H1 (cell line): ENCODE measurements around the gene PAX5. TPM values are rescaled to one million over a fixed set of nuclear protein-coding genes. Genes with fewer than 3 reads are reported as not detected.

ENCODE experiments used
- CTCF ChIA-PET: fragments of 300-600 bp; sonication (Branson Sonifier 250); formaldehyde crosslinking; loops from one replicate; lab custom pipeline; 2021; ENCODE audit not compliant: partially characterized antibody; lab: Charles Lee
- POLR2A ChIA-PET: fragments of 300-600 bp; sonication (Branson Sonifier 250); formaldehyde crosslinking; loops from one replicate; lab custom pipeline; 2021; ENCODE audit warnings: inconsistent platforms; ENCODE audit not compliant: partially characterized antibody; lab: Charles Lee
- DNase-seq, 2 experiments: peaks; one replicate each; pipeline versions ENCODE4 v3.0.0 to v3.0.0-alpha.2; 2010 to 2022; ENCODE audit warnings: low spot score in 2 of 2, low read depth in 1 of 2, mixed read lengths in 1 of 2
- FAIRE-seq: peaks from 2 replicates; lab custom pipeline; 2011; peaks lifted over from hg19 to GRCh38; lab: Jason Lieb, UNC
- H2AFZ ChIP-seq: 2 replicates; pipeline ENCODE4 v1.8.1; 2012; ENCODE audit warnings: low read length, inconsistent platforms
- H2AK5ac ChIP-seq: 2 replicates; pipeline ENCODE4 v1.6.1; 2013; ENCODE audit warnings: low read depth, low read length
- H2BK120ac ChIP-seq: replicated peaks from 2 replicates; pipeline ENCODE3; 2013; ENCODE audit warnings: low read depth, low read length, inconsistent platforms
- H2BK12ac ChIP-seq: 2 replicates; pipeline ENCODE4 v1.6.1; 2013; ENCODE audit warnings: low read depth, low read length
- H2BK15ac ChIP-seq: 2 replicates; pipeline ENCODE4 v1.6.1; 2013; ENCODE audit warnings: low read length
- H2BK20ac ChIP-seq: 2 replicates; pipeline ENCODE4 v1.6.1; 2013; ENCODE audit warnings: low read length
- H2BK5ac ChIP-seq: 2 replicates; pipeline ENCODE4 v1.6.1; 2013; ENCODE audit warnings: low read depth, low read length
- H3K14ac ChIP-seq: 2 replicates; pipeline ENCODE4 v1.6.1; 2013; ENCODE audit warnings: inconsistent platforms; ENCODE audit not compliant: insufficient read length
- H3K18ac ChIP-seq: 2 replicates; pipeline ENCODE4 v1.6.1; 2013; ENCODE audit warnings: low read length; ENCODE audit errors: extremely low read depth
- H3K23ac ChIP-seq: 2 replicates; pipeline ENCODE4 v1.6.1; 2013; ENCODE audit warnings: inconsistent platforms; ENCODE audit not compliant: insufficient read length
- H3K23me2 ChIP-seq: 2 replicates; pipeline ENCODE4 v1.6.1; 2013; ENCODE audit warnings: low read depth, low read length
- H3K27ac ChIP-seq: 2 replicates; pipeline ENCODE4 v1.6.1; 2011; ENCODE audit warnings: low read depth, low read length, inconsistent platforms
- H3K27me3 ChIP-seq, 4 experiments: replicated peaks in 1 of 4; 1 replicate in 1 of 4; 2 replicates in 3 of 4; pipeline versions ENCODE4 v1.6.1 to v1.8.1; 2011 to 2013; ENCODE audit warnings: low read length in 3 of 4, mild to moderate bottlenecking in 3 of 4, inconsistent platforms in 2 of 4, mixed read lengths in 2 of 4, moderate library complexity in 1 of 4; ENCODE audit not compliant: control insufficient read depth in 3 of 4, insufficient read depth in 3 of 4; ENCODE audit errors: extremely low read depth in 1 of 4
- H3K36me3 ChIP-seq, 4 experiments: 2 replicates each; pipeline versions ENCODE4 v1.6.1 to v1.8.1; 2011 to 2013; ENCODE audit warnings: mild to moderate bottlenecking in 4 of 4, low read length in 3 of 4, moderate library complexity in 2 of 4, control low read depth in 1 of 4, inconsistent platforms in 1 of 4; ENCODE audit not compliant: insufficient read depth in 4 of 4, control insufficient read depth in 2 of 4
- H3K4ac ChIP-seq: replicated peaks from 2 replicates; pipeline ENCODE3; 2013; ENCODE audit warnings: low read length, low read depth, mixed read lengths, inconsistent platforms; ENCODE audit not compliant: insufficient read length
- H3K4me1 ChIP-seq, 4 experiments: replicated peaks in 1 of 4; 1 replicate in 1 of 4; 2 replicates in 3 of 4; pipeline versions ENCODE4 v1.6.1 to v1.8.1; 2011 to 2013; ENCODE audit warnings: low read length in 3 of 4, inconsistent platforms in 2 of 4, mixed read lengths in 1 of 4; ENCODE audit not compliant: insufficient read depth in 4 of 4, control insufficient read depth in 3 of 4
- H3K4me2 ChIP-seq, 2 experiments: 2 replicates each; pipeline versions ENCODE4 v1.6.1 to v1.8.1; 2011 to 2013; ENCODE audit warnings: low read depth in 2 of 2, low read length in 2 of 2, control low read depth in 1 of 2, inconsistent platforms in 1 of 2, mild to moderate bottlenecking in 1 of 2; ENCODE audit not compliant: insufficient read depth in 1 of 2
- H3K4me3 ChIP-seq, 4 experiments: fragments of 200-600, 300-600 bp in 1 of 4; sonication (generic), shearing (Covaris generic), sonication (Bioruptor Twin) in 1 of 4; 2 replicates each; pipeline versions ENCODE4 v1.5.1 to v1.8.1; 2011 to 2016; ENCODE audit warnings: low read length in 4 of 4, low read depth in 3 of 4, control low read depth in 2 of 4, inconsistent platforms in 2 of 4, mild to moderate bottlenecking in 2 of 4, mixed read lengths in 1 of 4, moderate library complexity in 1 of 4; ENCODE audit not compliant: insufficient read depth in 2 of 4; ENCODE audit errors: extremely low read depth in 1 of 4
- H3K56ac ChIP-seq: replicated peaks from 2 replicates; pipeline ENCODE3; 2013; ENCODE audit warnings: low read depth, mild to moderate bottlenecking, mixed read lengths, low read length, inconsistent platforms; ENCODE audit not compliant: insufficient read length
- H3K79me1 ChIP-seq: 2 replicates; pipeline ENCODE4 v1.6.1; 2013; ENCODE audit warnings: low read depth, low read length, control low read depth
- H3K79me2 ChIP-seq, 2 experiments: 2 replicates each; pipeline versions ENCODE4 v1.6.1 to v1.8.1; 2012 to 2013; ENCODE audit warnings: low read length in 2 of 2, mild to moderate bottlenecking in 2 of 2, inconsistent platforms in 1 of 2; ENCODE audit not compliant: insufficient read depth in 2 of 2, control insufficient read depth in 1 of 2
- H3K9ac ChIP-seq, 4 experiments: replicated peaks in 1 of 4; 1 replicate in 1 of 4; 2 replicates in 3 of 4; pipeline versions ENCODE4 v1.6.1 to v1.8.1; 2011 to 2013; ENCODE audit warnings: low read depth in 3 of 4, low read length in 3 of 4, control low read depth in 2 of 4, mild to moderate bottlenecking in 2 of 4, moderate library complexity in 2 of 4, inconsistent platforms in 1 of 4; ENCODE audit errors: extremely low read depth in 1 of 4
- H3K9me3 ChIP-seq, 2 experiments: 2 replicates each; pipeline versions ENCODE4 v1.6.1 to v1.8.1; 2012 to 2013; ENCODE audit warnings: mild to moderate bottlenecking in 2 of 2, moderate library complexity in 2 of 2, control low read depth in 1 of 2, inconsistent platforms in 1 of 2, low read depth in 1 of 2, low read length in 1 of 2, mixed read lengths in 1 of 2; ENCODE audit not compliant: insufficient read depth in 2 of 2
- H4K20me1 ChIP-seq, 2 experiments: replicated peaks in 1 of 2; 2 replicates each; pipeline versions ENCODE3 to v1.8.1; 2011 to 2013; ENCODE audit warnings: inconsistent platforms in 2 of 2, low read length in 2 of 2, mild to moderate bottlenecking in 1 of 2; ENCODE audit not compliant: insufficient read depth in 2 of 2, control insufficient read depth in 1 of 2
- H4K5ac ChIP-seq: 2 replicates; pipeline ENCODE4 v1.6.1; 2013; ENCODE audit warnings: low read length, low read depth, mixed read lengths, inconsistent platforms; ENCODE audit not compliant: insufficient read length
- H4K8ac ChIP-seq: 2 replicates; pipeline ENCODE4 v1.8.0; 2013; ENCODE audit warnings: mild to moderate bottlenecking, moderate library complexity, low read length, inconsistent platforms; ENCODE audit not compliant: insufficient read depth; ENCODE audit errors: extremely low read depth
- H4K91ac ChIP-seq: replicated peaks from 2 replicates; pipeline ENCODE3; 2013; ENCODE audit warnings: low read length, mixed read lengths, inconsistent platforms; ENCODE audit not compliant: insufficient read length
- CHD1 ChIP-seq: IDR thresholded peaks from 2 replicates; pipeline ENCODE4 v1.6.1; 2012; ENCODE audit warnings: low read depth, low read length, improper control_type of control experiment
- EZH2 ChIP-seq: fragments of 200-600 bp; sonication (generic); IDR thresholded peaks from 2 replicates; pipeline ENCODE4 v1.7.1; 2012; ENCODE audit warnings: low read depth, mild to moderate bottlenecking, moderate library complexity, low read length, inconsistent platforms; ENCODE audit not compliant: severe bottlenecking
- SUZ12 ChIP-seq: fragments of 200-600 bp; sonication (generic); IDR thresholded peaks from 2 replicates; pipeline ENCODE4 v1.6.1; 2012; ENCODE audit warnings: mild to moderate bottlenecking, inconsistent platforms, low read length, moderate library complexity, mixed read lengths
- TAF1 ChIP-seq: IDR thresholded peaks from 2 replicates; pipeline ENCODE4 v1.6.1; 2011; ENCODE audit warnings: mild to moderate bottlenecking, low read depth, low read length
- WGBS, 2 experiments: shearing (Covaris generic) in 1 of 2; methylation state at CpG; one replicate each; pipeline versions ENCODE4 v1.1.6 to v1.1.7; 2013 to 2015; ENCODE audit warnings: low lambda C conversion rate in 2 of 2, mixed read lengths in 2 of 2, inconsistent platforms in 1 of 2, low coverage in 1 of 2, missing lambda C conversion rate in 1 of 2; ENCODE audit not compliant: insufficient replicate concordance in 2 of 2, insufficient coverage in 1 of 2, insufficient read length in 1 of 2; ENCODE audit errors: extremely low coverage in 1 of 2, missing lambda C conversion rate in 1 of 2; 5-methylcytosine and 5-hydroxymethylcytosine counted together
- polyA plus RNA-seq, 7 experiments: library from polyadenylated mRNA; depleted of rRNA in 3 of 7; stranded (reverse) in 5 of 7; unstranded in 2 of 7; fragments of >200 nt in 5 of 7; fragments of 200-250 nt in 2 of 7; gene quantifications; 1 replicate in 5 of 7; 2 replicates in 1 of 7; 4 replicates in 1 of 7; pipeline versions ENCODE4 v1.2.1 to v1.2.3, GENCODE V29; 2011 to 2013; ENCODE audit warnings: missing spikeins in 2 of 7, mixed read lengths in 2 of 7
- total RNA-seq: library from RNA; stranded (reverse); fragmentation: NEBNext Ultra II Directional; extraction: Animal tissue kit (Norgen Biotek cat#: 25700); gene quantifications from 2 replicates; pipeline ENCODE4 v1.2.1, GENCODE V29; 2021

The PAX5 gene
- total and polyA plus RNA-seq, 2 of the 8 experiments (the other 6 are each of a cell fraction or from before 2014, with no cell fraction given): 0.29 to 0.43 TPM

- no peak overlapping the region for H3K4ac ChIP-seq
- FAIRE-seq (no peak), DNase-seq (no peak)
- ChIA-PET CTCF (interaction anchor here (0.7 to 22.2 kb wide), 11 partner anchors 7 to 377 kb away, joined by 3 to 657 read pairs (median 3); no protein-coding TSS in a partner anchor), POLR2A (no interaction called here)
- peaks cover 8 to 13% of the 10 kb centered on the region in 2 experiments for H4K20me1 ChIP-seq
- peaks cover 0 to 19% (median 14%) of the 10 kb centered on the region in 4 experiments; a peak in 6 of 7 replicates for H3K4me1 ChIP-seq
- H3K4me3 ChIP-seq: peak overlapping the region; percentile 27 to 62 (median 52); a peak in 5 of 8 replicates
- H2BK120ac ChIP-seq: no peak overlapping the region
- no peaks in the 10 kb centered on the region for H3K9me3 ChIP-seq
- H3K79me1 ChIP-seq: no peaks in the 10 kb centered on the region
- H3K23ac ChIP-seq: no peak overlapping the region
- H2BK15ac ChIP-seq: no peak overlapping the region
- peak overlapping the region; percentile 86 to 93 for H3K4me2 ChIP-seq
- H3K14ac ChIP-seq: no peak overlapping the region
- H3K56ac ChIP-seq: no peak overlapping the region
- no peak overlapping the region for H2BK5ac ChIP-seq
- H4K5ac ChIP-seq: no peak overlapping the region
- H3K18ac ChIP-seq: no peak overlapping the region
- TF ChIP-seq TAF1: no peak
- TF ChIP-seq CHD1: no peak
- TF ChIP-seq SUZ12: peak; percentile 35; the same call in 1 of the 2 replicates
- TF ChIP-seq EZH2: peak; percentile 23
- peaks cover 49 to 82% (median 77%) of the 10 kb centered on the region in 4 experiments for H3K27me3 ChIP-seq
- H2BK20ac ChIP-seq: no peak overlapping the region; the same call in 1 of the 2 replicates
- no peak overlapping the region for H2BK12ac ChIP-seq
- no peak overlapping the region for H2AFZ ChIP-seq
- H3K23me2 ChIP-seq: peaks cover 7% of the 10 kb centered on the region; the same call in 1 of the 2 replicates
- no peaks in the 10 kb centered on the region for H3K79me2 ChIP-seq
- no peak overlapping the region for H4K8ac ChIP-seq
- H2AK5ac ChIP-seq: no peak overlapping the region
- H3K36me3 ChIP-seq: no peaks in the 10 kb centered on the region
- H3K9ac ChIP-seq: no peak overlapping the region
- no peak overlapping the region for H3K27ac ChIP-seq
- H4K91ac ChIP-seq: no peak overlapping the region
- WGBS, 2 experiments: 9% methylated on average over 10 of the region's 10 CpGs; no CpG with 5 or more reads in 1 of the 2 experiments
These were observed 46.7 kb downstream of the PAX5 start for GRCh38 chr9:36987409-36987808.
